ENCODE results near the gene CRY1.
"Not testable (repeated sequence)": the region's sequence is repeated elsewhere in the genome, so short reads cannot be mapped to it uniquely, and the experiment has no call there.

Gene CRY1

GRCh38 chr12:107057071-107057834, 36.1 kb downstream of the CRY1 start:
- no peak for DNase-seq

- DNase-seq = no peak
Measured at GRCh38 chr12:107053709-107054108, 39.6 kb downstream of the CRY1 start.

DNA sequence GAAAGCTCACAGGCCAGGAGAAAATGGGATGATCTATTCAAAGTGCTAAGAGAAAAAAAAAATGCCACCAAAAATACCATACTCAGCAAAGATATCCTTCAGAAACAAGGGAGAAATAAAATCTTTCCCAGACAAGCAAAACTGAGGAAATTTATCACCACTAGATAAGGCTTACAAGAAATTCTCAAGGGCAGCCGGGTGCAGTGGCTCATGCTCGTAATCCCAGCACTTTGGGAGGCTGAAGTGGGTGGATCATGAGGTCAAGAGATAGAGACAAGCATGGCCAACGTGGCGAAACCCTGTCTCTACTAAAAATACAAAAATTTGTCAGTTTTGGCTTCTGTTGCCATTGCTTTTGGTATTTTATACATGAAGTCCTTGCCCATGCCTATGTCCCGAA, 48.2 kb downstream of the CRY1 start:
- DNase-seq = no peak

DNA sequence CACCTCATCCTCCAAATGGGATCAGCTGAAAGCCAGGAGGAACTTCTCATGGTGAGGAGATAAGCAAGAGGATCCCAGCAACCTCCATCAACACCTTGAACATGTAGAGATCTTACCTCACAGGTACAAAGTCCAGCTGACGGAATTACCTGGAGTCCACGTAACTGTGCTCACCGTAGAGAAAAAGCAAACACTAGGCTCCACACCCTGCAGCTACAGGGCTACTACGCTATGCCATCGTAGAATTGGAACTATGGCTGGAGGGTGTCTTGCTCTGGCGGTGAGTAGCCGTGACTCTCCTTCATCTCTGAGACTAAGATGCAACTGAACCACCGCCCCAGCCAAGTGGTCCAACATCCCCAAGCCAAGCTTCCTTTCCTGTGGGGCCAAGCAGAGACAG, 50.5 kb downstream of the CRY1 start:
- no peak for DNase-seq

DNA sequence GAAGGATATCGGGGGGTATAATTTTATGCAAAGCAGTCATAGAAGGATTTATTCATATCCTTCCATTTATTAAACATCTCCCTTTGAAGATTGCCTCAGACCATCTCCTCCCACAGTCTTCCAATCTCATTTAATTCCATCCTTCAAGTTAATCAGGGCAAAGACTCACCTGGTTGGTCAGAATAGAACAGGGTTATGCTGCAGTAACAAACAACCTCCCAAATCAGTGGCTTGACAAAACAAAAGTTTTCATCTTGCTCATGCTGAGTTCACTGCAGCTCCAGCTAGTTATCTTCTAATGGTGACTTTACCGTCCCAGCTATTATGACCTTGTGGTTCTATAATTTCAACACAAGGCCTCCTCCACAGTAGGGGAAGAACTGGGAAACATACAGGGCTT, 57.6 kb downstream of the CRY1 start:
- DNase-seq = no peak

DNA sequence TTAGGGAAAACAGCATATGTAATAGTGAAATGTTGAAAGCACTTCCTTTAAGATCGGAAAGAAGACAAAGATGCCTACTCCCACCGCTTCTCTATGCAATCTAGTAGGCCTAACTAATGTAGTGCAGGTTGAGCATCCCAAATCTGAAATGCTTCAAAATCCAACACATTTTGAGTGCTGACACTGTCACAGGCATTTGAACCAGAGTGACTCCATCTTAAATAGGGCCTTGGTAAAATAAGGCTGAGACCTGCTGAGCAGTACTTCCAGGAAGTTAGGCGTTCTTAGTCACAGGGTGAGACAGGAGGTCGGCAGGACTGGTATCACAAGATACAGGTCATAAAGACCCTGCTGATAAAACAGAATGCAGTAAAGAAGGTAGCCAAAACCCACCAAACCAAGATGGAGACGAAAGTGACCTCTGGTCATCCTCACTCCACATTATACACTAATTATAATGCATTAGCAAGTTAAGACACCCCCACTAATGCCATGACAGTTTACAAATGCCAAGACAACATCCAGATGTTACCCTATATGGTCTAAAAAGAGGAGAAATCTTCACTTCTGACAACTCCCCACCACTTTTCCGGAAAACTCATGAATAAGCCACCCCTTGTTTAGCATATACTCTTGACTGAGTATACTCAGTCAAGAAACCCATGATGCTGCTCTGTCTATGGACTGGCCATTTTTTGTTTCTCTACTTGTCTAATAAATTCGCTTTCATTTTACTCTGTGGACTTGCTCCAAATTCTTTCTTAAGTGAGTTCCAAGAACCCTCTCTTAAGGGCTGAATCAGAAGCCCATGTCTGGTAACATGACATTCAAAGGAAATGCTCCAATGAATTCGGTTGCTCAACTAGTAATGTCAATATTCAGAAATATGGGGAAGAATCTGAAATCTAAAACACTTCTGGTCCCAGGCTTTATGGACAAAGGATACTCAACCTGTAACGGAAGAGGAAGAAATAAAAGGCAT, 59.3 kb downstream of the CRY1 start:
- no peak for DNase-seq

- no peak for DNase-seq
Measured at GRCh38 chr12:107032266-107032665, 61.1 kb downstream of the CRY1 start.

DNA sequence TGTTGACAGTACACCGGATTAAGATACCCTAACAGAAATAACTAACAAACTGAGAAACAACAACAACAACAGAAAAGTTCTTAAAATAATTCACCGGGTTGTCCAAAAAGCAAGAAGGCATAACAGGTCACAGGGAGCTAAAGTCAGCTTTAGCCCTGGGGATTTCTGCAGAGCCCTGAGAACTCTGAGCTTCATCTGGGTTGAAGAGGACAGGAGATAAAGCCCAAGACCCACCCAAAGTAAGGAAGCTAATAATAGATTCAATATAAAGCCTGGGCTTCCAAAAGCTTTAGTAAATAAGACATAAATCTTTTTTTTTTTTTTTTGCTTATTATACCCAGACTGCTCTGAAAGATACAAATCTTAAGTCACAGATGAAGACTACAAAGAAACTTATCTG, 62.3 kb downstream of the CRY1 start:
- no peak for DNase-seq

- DNase-seq = no peak
Measured at GRCh38 chr12:107029081-107029480, 64.3 kb downstream of the CRY1 start.

DNA sequence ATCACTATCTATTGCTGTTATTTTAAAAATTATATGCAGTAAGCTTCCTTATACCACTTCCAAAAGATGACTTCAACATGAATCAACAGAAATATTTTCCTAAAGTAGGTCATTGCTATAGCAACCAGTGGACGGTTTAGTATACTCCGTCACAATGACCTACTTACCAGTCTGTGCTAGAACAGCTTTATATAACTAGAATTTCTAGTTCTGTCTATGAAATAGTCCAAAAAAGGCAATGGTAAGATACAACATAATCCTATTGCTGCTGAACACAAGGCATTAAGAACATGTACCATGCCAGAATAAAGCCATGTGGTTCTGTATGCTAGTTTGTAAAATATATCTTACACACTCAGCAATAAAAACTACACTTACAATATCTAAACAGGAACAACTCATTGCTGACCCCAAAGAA, 65.7 kb downstream of the CRY1 start:
- DNase-seq = peak; percentile 21

DNA sequence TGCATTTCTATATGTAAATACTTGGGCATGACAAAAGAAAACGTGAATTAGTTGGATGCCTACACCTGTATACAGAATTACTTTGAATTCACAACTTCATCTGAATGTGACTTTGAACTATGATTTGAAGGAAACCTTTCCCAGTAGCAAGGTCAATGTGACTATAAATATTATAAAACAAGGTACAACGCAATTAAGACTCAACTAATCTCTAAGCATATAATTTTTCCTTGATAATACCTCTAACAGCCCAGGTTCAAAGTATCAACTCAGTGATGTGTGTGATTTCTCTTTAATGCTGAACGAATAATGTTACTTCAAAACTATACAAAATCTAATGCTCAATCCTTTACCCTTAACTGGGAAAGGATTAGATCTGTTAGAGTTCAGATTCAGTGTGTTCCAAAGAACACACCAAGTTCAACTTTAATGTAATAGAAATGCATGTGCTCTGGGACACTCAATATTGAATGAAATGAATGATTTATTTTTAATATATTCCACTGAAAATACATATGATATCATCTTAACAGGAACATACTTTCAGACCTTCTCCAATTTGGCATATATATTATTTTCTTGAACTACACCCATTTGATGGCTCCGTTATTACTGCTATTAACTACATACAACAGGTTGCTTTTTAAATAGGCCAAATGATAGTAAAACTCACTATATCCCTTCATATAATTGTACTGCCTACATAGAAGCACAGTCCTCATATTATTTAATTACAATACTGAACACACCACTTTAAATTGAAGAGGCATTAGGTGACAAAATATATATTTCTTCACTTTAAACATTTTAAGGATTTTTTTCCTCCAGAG, 66.3 kb downstream of the CRY1 start:
- DNase-seq = no peak

DNA sequence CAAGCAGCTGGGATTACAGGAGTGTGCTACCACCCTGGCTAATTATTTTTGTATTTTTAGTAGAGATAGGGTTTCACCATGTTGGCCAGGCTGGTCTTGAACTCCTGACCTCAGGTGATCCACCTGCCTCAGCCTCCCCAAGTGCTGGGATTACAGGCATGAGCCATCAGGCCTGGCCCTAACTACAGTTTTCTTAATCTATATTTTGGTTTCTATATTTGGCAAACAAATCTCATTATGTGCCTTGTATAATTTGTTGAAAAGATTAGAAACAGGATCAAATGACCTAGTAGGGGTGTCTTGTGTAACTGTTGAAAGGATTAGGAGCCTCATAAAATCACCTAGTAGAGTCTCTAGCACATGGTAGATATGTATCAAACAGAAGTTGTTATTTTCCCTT, 67.0 kb downstream of the CRY1 start:
- DNase-seq = not testable (repeated sequence)

DNA sequence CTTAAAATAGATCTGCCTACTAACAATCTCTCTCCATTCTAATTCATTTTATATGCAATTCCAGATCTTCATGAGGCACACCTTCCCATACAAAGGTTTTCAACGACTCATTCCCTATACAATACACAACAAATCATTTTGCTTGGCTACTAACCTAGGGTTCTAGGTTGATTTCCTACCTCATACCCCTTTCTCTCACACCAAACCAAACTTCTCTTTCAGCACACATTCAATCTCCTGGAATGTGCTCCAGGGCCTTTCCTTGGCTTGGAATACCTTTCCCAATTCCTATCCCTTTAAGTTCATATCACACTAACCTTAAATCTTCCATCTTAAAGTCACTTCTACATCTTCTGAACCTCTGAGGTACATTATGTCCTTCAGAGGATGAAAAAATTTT, 67.7 kb downstream of the CRY1 start:
- DNase-seq = no peak

- DNase-seq = no peak
Measured at GRCh38 chr12:107019546-107019945, 73.8 kb downstream of the CRY1 start.

DNA sequence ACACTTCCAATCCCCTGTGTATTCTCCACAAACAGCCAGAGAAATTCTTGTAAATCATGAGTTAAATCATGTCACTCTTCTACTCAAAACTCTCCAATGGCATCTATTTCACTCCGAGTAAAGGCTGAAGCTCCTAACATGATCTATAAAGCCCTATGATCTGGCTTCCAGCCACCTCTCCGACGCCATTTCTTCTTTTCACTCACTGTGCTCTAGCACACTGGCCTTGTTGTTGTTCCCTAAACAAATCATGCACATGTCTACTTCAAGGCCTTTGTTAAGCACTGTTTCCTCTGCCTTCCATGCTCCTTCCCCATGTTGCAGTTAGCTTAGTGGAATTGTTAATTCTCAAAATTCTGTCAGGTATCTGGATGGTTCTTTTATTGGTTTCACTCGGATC, 76.3 kb downstream of the CRY1 start:
- DNase-seq = no peak

DNA sequence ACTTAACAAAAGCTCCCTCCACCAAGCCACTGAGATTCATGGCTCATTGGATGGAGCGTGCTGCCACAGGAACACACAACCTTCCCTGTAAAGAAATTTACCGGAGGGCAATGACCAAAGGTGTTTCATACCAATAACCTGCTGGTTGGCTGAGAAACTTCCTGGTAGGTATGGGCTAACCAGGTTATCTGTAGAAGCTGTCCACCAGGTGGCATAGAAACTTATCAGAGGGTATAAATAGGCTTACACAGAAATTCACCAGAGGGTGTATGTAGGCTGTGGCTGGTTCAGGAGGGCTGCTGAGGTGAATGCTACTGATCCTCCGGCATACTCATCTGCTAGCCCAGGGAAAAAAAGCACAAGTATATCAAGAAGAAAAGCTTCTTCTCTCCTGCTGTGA, 79.3 kb downstream of the CRY1 start:
- no peak for DNase-seq

- DNase-seq = no peak
Measured at GRCh38 chr12:107012736-107013425, 80.5 kb downstream of the CRY1 start.

DNA sequence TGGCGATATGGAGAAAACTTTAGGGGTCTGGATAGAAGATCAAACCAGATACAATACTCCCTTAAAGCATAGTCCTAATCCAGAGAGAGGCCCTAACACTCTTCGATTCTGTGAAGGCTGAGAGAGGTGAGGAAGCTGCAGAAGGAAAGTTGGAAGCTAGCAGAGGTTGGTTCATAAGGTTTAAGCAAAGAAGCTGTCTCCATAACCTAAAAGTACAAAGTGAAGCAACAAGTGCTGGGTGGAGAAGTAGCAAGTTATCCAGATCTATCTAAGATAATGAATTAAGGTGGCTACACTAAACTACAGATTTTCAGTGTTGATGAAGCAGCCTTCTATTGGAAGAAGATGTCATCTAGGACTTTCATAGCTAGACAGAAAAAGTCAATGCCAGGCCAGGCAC, 81.8 kb downstream of the CRY1 start:
- no peak for DNase-seq

- no peak for DNase-seq
Measured at GRCh38 chr12:107007411-107007810, 85.9 kb downstream of the CRY1 start.

DNA sequence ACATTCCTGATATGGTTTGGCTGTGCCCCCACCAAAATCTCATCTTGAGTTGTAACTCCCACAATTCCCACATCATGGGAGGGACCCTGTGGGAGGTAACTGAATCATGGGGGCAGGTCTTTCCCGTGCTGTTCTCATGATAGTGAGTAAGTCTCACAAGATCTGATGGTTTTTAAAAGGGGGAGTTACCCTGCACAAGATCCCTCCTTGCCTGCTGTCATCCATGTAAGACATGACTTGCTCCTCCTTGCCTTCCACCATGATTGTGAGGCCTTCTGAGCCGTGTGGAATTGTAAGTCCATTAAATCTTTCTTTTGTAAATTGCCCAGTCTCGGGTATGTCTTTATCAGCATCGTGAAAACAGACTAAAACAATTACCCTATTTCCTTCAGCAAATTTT, 90.7 kb downstream of the CRY1 start:
- DNase-seq = not testable (repeated sequence)

DNA sequence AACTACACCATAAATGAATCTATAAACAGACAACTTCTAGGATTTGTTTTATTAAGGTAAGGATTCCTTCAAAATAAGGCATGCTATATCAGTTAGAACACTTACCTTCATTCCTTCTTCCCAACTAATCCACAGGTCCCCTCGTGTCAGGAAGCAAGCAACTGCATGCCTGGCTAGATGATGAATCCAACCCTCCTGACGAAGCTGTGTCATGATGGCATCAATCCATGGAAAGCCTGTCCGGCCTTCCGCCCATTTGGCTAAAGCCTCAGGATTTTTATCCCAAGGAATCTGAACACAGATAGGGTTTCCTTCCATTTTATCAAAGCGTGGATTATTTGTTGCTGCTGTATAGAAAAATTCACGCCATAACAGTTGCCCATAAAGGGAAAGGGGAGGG, 93.9 kb downstream of the CRY1 start:
- no peak for DNase-seq

DNA sequence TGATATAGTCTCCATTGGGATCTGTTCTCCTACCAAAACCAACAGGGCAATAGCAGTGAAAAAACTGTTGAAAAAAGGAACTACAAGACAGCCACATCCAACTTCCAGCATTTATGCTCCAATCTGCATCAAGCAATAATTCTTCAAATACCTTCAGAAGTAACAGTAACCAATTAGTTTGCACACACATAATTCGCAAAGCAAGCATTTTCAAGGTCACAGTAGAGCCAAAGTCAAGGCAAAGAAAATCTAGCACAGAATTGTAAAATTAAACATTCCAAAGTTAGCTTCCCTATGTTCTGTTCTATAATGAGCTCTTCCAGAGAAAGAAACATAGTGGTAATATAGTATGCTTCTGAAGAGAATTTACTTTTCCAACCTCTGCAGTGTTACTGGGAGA, 95.4 kb downstream of the CRY1 start:
- no peak for DNase-seq

- not testable (repeated sequence) for DNase-seq
Measured at GRCh38 chr12:106996102-106996501, 97.2 kb downstream of the CRY1 start.
